SH-SY5Y (cell line): ENCODE measurements around the gene RUFY3.

Experiments used
- GATA2 ChIP-seq: IDR thresholded peaks from 2 replicates; pipeline ENCODE4 v1.6.1; 2011; ENCODE audit warnings: mild to moderate bottlenecking, low read depth, low read length
- GATA3 ChIP-seq: IDR thresholded peaks from 2 replicates; pipeline ENCODE4 v1.6.1; 2011; ENCODE audit warnings: low read depth, mild to moderate bottlenecking, low read length, moderate library complexity

DNA sequence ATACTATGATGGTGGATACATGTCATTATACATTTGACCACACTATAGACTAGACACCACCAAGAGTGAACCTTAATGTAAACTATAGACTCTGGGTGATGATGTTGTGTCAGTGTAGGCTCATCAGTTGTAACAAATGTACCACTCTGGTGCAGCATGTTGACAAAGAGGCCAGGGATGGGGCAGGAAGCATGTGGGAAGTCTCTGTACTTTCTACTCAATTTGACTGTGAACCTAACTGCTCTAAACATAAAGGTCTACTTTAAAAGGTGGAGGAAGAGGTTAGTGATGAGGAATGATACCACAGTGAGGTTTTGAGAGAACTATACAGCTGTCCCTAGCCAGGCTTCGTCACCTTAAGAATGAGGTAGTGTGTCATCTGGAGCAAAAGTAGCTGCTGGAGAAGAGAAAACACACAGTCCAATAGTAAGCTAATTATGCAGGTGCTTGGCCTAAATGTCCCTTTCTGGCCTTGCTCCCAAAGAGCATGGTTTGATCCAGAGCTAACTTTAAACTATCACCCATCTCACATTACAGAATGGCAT lies 79.6 kb downstream of the RUFY3 start:
- no peak for TF ChIP-seq GATA2
- no peak for TF ChIP-seq GATA3
